Loucy (cell line): ENCODE measurements around the gene USP20.

ENCODE experiments used
- H2AFZ ChIP-seq: fragments of 200-600 bp; sonication (generic); 2 replicates; pipeline ENCODE4 v1.6.0; 2016; ENCODE audit warnings: antibody characterized with exemption, mild to moderate bottlenecking, low read length, moderate library complexity
- H3F3A ChIP-seq: fragments of 200-600 bp; 2 replicates; pipeline ENCODE4 v1.6.0; 2016; ENCODE audit warnings: antibody characterized with exemption, low read depth, mild to moderate bottlenecking
- H3K27me3 ChIP-seq: fragments of 200-600 bp; sonication (generic); 2 replicates; pipeline ENCODE4 v1.6.1; 2014; ENCODE audit warnings: low read length, mild to moderate bottlenecking; ENCODE audit not compliant: insufficient read depth, poor library complexity, severe bottlenecking
- H3K36me3 ChIP-seq: fragments of 200-600 bp; sonication (generic); 2 replicates; pipeline ENCODE4 v1.6.1; 2016; ENCODE audit warnings: low read length; ENCODE audit not compliant: insufficient read depth
- H3K4me1 ChIP-seq: fragments of 200-600 bp; sonication (generic); 2 replicates; pipeline ENCODE4 v1.5.1; 2014; ENCODE audit warnings: low read length, mild to moderate bottlenecking; ENCODE audit not compliant: insufficient read depth, poor library complexity, severe bottlenecking
- H3K4me2 ChIP-seq: fragments of 200-600 bp; sonication (generic); 2 replicates; pipeline ENCODE4 v1.6.0; 2014; ENCODE audit warnings: antibody characterized with exemption, low read length, low read depth, mild to moderate bottlenecking; ENCODE audit not compliant: poor library complexity, severe bottlenecking
- H3K4me3 ChIP-seq: fragments of 200-600 bp; sonication (generic); 2 replicates; pipeline ENCODE4 v1.5.1; 2014; ENCODE audit warnings: low read length, mild to moderate bottlenecking, mixed read lengths; ENCODE audit not compliant: poor library complexity, severe bottlenecking
- H3K79me2 ChIP-seq: fragments of 200-600 bp; sonication (generic); 2 replicates; pipeline ENCODE4 v1.6.1; 2014; ENCODE audit warnings: low read length; ENCODE audit not compliant: insufficient read depth
- H3K9ac ChIP-seq: fragments of 200-600 bp; sonication (generic); 2 replicates; pipeline ENCODE4 v1.6.0; 2014; ENCODE audit warnings: mild to moderate bottlenecking, low read depth, low read length, moderate library complexity; ENCODE audit not compliant: poor library complexity, severe bottlenecking
- H3K9me2 ChIP-seq: fragments of 200-600 bp; sonication (generic); replicated peaks from 2 replicates; pipeline ENCODE4 v1.6.1; 2016; ENCODE audit warnings: low read depth, low read length, mixed read lengths
- H3K9me3 ChIP-seq: fragments of 200-600 bp; sonication (generic); 2 replicates; pipeline ENCODE4 v1.6.1; 2014; ENCODE audit warnings: mild to moderate bottlenecking, antibody characterized with exemption, low read length, low read depth; ENCODE audit not compliant: insufficient read depth
- H4K20me1 ChIP-seq: fragments of 200-600 bp; sonication (generic); 2 replicates; pipeline ENCODE4 v1.6.0; 2014; ENCODE audit warnings: antibody characterized with exemption, low read length, mild to moderate bottlenecking; ENCODE audit not compliant: insufficient read depth, poor library complexity, severe bottlenecking
- CTCF ChIP-seq: fragments of 200-600 bp; sonication (generic); conservative IDR thresholded peaks from 2 replicates; pipeline ENCODE4 v1.5.1; 2014; ENCODE audit warnings: mild to moderate bottlenecking, antibody characterized with exemption, low read length
- EZH2phosphoT487 ChIP-seq: fragments of 200-600 bp; IDR thresholded peaks from 2 replicates; pipeline ENCODE4 v1.6.1; 2018; ENCODE audit warnings: antibody characterized with exemption, mild to moderate bottlenecking, moderate library complexity, borderline replicate concordance

Gene USP20

GRCh38 chr9:129919277-129919676, 84.0 kb downstream of the USP20 start:
- Histone ChIP-seq H3K36me3 (peaks cover 57% of the 10 kb centered on the region; the same call in 1 of the 2 replicates), H3K4me2 (no peak overlapping the region), H3K9me2 (no peaks in the 10 kb centered on the region), H3K4me3 (no peak overlapping the region), H3K27me3 (no peaks in the 10 kb centered on the region), H2AFZ (no peak overlapping the region), H3K79me2 (no peaks in the 10 kb centered on the region), H3K4me1 (no peaks in the 10 kb centered on the region), H4K20me1 (no peaks in the 10 kb centered on the region), H3K9me3 (no peaks in the 10 kb centered on the region), H3F3A (no peaks in the 10 kb centered on the region), H3K9ac (no peak overlapping the region)
- no peak for TF ChIP-seq CTCF
- TF ChIP-seq EZH2phosphoT487: no peak

- Histone ChIP-seq H3K27me3 (no peaks in the 10 kb centered on the region), H3K4me2 (no peak overlapping the region), H3K36me3 (peaks cover 62% of the 10 kb centered on the region; the same call in 1 of the 2 replicates), H3K4me3 (no peak overlapping the region), H2AFZ (no peak overlapping the region), H3K4me1 (no peaks in the 10 kb centered on the region), H4K20me1 (no peaks in the 10 kb centered on the region), H3F3A (no peaks in the 10 kb centered on the region), H3K9me3 (no peaks in the 10 kb centered on the region), H3K9me2 (no peaks in the 10 kb centered on the region), H3K9ac (no peak overlapping the region), H3K79me2 (no peaks in the 10 kb centered on the region)
- no peak for TF ChIP-seq EZH2phosphoT487
- no peak for TF ChIP-seq CTCF
Observed at GRCh38 chr9:129919841-129920240, 84.6 kb downstream of the USP20 start.

- Histone ChIP-seq H4K20me1 (no peaks in the 10 kb centered on the region), H3K27me3 (no peaks in the 10 kb centered on the region), H3K9ac (no peak overlapping the region), H3K79me2 (no peaks in the 10 kb centered on the region), H2AFZ (no peak overlapping the region), H3K36me3 (peaks cover 61% of the 10 kb centered on the region; the same call in 1 of the 2 replicates), H3F3A (no peaks in the 10 kb centered on the region), H3K4me2 (no peak overlapping the region), H3K9me3 (no peaks in the 10 kb centered on the region), H3K4me3 (no peak overlapping the region), H3K9me2 (no peaks in the 10 kb centered on the region), H3K4me1 (no peaks in the 10 kb centered on the region)
- TF ChIP-seq EZH2phosphoT487 (no peak), CTCF (no peak)
Observed at GRCh38 chr9:129921905-129922304, 86.6 kb downstream of the USP20 start.
